GM19468 (cell line): ENCODE data around the gene SLC14A1.

ENCODE experiments used
- ATAC-seq: cut with Tn5 transposase; IDR thresholded peaks from one replicate; pipeline ENCODE4 v1.9.1; 2021; ENCODE audit warnings: mild to moderate bottlenecking, moderate library complexity, moderate number of reproducible peaks; ENCODE audit not compliant: unreplicated experiment; ENCODE audit errors: extremely low read depth

Gene SLC14A1

GRCh38 chr18:45719106-45719505 lies 4.9 kb upstream of the SLC14A1 start:
- no peak for ATAC-seq

DNA sequence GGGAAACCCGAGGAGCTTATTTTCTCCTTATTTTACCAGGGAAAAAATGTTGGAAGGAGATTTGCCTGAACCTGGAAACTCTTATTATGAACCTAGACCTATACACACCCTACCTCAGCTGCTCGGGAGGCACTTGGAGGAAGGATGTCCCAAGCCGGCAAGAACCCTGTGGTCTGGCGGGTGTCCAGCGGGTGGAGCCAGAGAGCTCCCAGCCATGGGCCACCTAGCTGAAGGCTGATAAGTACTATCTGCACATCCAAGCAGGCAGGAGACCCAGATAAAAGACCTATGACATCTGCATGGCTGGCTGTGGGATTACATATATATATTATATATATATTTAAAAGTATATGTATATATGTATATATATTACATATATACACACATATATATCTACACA lies 1.1 kb upstream of the SLC14A1 start:
- peak; percentile 83 for ATAC-seq

GRCh38 chr18:45724601-45725000 lies 620 bp downstream of the SLC14A1 start:
- no peak for ATAC-seq

- ATAC-seq, result no peak
Observed at GRCh38 chr18:45725336-45725735, 1.4 kb downstream of the SLC14A1 start.

GRCh38 chr18:45726603-45727002 lies 2.6 kb downstream of the SLC14A1 start:
- no peak for ATAC-seq

DNA sequence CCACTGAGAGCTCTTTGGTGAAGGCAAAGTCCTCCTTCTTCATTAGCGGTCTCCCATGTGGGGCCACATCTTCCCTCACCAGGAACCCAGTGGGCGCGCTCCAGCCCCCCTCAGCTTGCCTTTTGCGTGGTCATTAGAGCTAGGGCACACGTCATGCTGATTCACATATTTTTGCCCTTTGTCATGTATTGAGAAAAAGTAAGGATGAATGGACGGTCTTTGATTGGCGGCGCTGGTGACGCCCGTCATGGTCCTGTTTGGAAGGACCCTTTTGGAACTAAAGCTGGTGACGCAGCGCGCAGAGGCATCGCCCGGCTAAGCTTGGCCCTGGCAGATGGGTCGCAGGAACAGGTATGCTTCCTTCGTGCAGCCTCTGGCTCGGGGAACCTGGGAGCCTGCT lies 3.1 kb downstream of the SLC14A1 start:
- no peak for ATAC-seq

DNA sequence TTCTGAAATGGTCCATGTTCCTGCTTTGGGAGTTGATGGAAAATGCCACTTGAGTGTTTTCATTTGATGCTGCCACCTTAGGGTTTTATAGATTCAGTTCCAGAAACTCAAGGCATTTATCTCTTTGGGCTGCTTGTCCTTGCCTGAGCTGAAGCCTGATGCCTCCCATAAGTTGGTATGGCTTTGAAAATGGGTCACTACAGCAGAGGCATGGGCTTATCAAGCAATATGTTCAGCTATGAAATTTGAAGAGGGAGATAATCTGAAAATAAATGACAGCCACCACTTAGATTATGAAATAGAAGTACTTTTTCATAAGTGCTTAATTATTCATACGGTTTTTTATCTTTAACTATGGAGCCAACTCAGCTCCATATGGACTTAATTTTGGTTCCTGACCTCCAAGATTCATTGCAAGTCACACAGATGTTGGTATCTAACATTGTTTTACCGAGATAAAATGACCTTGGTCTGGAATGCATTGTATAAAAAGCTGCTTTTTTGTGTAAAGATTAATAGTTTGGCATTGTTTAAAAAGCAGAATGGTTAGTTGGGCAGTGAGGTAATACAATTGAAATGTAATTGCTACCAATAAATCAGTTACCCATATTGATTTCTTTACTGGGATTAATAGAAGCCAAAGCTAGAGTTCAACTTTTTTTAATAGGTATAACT lies 4.5 kb downstream of the SLC14A1 start:
- no peak for ATAC-seq

- no peak for ATAC-seq
Observed at GRCh38 chr18:45730832-45731575, 7.0 kb downstream of the SLC14A1 start.

GRCh38 chr18:45731716-45732115 lies 7.7 kb downstream of the SLC14A1 start:
- ATAC-seq, result no peak

GRCh38 chr18:45733535-45733934 lies 9.6 kb downstream of the SLC14A1 start:
- no peak for ATAC-seq

- no peak for ATAC-seq
Observed at GRCh38 chr18:45734505-45734904, 10.5 kb downstream of the SLC14A1 start.

GRCh38 chr18:45734944-45735343 lies 11.0 kb downstream of the SLC14A1 start:
- ATAC-seq, result no peak

GRCh38 chr18:45738660-45739059 lies 14.7 kb downstream of the SLC14A1 start:
- no peak for ATAC-seq

GRCh38 chr18:45739268-45739667 lies 15.3 kb downstream of the SLC14A1 start:
- no peak for ATAC-seq

- ATAC-seq, result no peak
Observed at GRCh38 chr18:45739848-45740247, 15.9 kb downstream of the SLC14A1 start.

DNA sequence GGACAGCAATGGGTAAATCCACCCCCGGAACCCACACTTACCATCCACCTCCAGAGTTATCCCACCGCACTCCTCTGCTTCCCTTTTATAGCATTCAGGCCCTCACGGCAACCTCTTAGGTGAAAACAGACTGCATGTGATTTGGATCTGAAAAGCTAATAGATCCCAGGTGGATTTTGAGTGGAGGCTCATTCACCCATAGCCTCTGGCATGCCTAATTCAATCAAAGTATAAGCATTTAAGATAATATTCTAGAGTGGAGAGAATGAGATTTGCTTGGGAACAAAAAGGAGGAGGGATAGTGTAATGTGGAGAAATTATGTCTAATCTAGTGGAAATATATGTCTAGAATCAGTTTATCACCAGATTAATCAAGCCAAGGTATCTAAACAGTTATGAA lies 17.1 kb downstream of the SLC14A1 start:
- no peak for ATAC-seq

- ATAC-seq, result no peak
Observed at GRCh38 chr18:45745817-45746461, 22.0 kb downstream of the SLC14A1 start.

- ATAC-seq, result no peak
Observed at GRCh38 chr18:45748501-45748900, 24.5 kb downstream of the SLC14A1 start.

DNA sequence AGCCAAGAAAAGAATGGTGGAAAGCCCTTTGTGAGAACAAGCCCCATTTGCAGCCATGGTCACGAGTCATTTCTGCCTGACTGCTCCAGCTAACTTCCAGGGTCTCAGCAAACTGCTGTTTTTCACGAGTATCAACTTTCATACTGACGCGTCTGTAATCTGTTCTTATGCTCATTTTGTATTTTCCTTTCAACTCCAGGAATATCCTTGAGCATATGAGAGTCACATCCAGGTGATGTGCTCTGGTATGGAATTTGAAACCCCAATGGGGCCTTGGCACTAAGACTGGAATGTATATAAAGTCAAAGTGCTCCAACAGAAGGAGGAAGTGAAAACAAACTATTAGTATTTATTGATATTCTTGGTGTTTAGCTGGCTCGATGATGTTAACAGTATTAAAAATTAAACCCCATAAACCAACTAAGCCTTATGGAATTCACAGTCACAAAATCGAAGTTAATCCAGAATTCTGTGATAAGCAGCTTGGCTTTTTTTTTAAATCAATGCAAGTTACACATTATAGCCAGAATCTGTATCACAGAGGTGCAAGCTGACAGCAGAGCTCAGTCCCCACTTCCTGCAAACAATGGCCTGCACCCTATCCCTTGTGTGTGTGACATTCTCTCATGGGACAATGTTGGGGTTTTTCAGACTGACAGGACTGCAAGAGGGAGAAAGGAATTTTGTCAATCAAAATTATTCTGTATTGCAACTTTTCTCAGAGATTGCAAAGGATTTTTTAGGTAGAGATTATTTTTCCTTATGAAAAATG lies 26.1 kb downstream of the SLC14A1 start:
- ATAC-seq, result no peak

DNA sequence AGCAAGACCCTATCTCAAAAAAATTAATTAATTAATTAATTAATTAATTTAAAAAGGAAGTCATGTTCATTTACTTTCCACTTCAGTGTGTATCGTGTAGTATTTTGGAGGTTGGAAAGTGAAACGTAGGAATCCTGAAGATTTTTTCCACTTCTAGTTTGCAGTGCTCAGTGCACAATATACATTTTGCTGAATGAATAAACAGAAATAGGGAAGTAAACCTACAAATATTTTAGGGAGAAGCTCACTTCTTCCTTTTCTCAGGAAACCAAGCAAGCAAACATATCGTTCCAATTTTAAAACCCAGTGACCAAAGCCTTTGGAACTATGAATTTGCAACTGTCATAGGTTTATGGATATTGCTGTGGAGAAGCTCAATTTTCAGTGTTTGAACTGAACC lies 27.8 kb downstream of the SLC14A1 start:
- no peak for ATAC-seq

DNA sequence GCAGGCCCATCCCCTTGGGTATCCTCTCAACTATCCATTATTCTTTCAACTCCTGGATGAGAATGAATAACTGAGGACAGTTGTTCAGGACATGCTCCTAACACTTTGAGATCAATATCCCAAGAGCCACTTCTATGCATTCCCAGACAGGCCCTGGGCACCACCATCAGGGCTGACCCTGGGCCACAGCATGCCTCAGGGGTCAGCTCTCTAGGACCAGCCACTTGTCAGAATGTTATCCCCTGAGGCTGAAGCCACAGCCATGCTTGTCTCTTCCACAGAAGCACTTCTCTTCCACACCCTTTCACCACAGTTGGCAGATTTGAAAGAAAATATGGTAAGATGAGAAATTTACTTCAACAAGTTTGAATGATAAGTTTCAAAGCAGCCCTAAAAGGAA lies 28.7 kb downstream of the SLC14A1 start:
- no peak for ATAC-seq
